Fibroblast of lung (primary cell): Measurements from ENCODE around the gene FAM117B. TPM values are rescaled to one million over a fixed set of nuclear protein-coding genes. Genes with fewer than 3 reads are reported as not detected.

Experiments
- DNase-seq, 2 donors: peaks; one replicate each; pipeline versions ENCODE4 v3.0.0 to v3.0.0-alpha.2; 2010; ENCODE audit warnings: low read depth in 2 of 2
- H2AFZ ChIP-seq: 2 replicates; pipeline ENCODE4 v1.5.1; 2012; ENCODE audit warnings: low read length, control low read depth, inconsistent platforms
- H3K27ac ChIP-seq: 2 replicates; pipeline ENCODE4 v1.5.1; 2011; ENCODE audit warnings: low read length, control low read depth; ENCODE audit not compliant: insufficient read depth
- H3K27me3 ChIP-seq: 2 replicates; pipeline ENCODE4 v1.5.1; 2011; ENCODE audit warnings: mild to moderate bottlenecking, low read length; ENCODE audit not compliant: control insufficient read depth, insufficient read depth
- H3K36me3 ChIP-seq: 2 replicates; pipeline ENCODE4 v1.5.1; 2011; ENCODE audit warnings: low read length; ENCODE audit not compliant: control insufficient read depth, insufficient read depth
- H3K4me1 ChIP-seq: 2 replicates; pipeline ENCODE4 v1.5.1; 2011; ENCODE audit warnings: low read length; ENCODE audit not compliant: control insufficient read depth, insufficient read depth; ENCODE audit errors: extremely low read depth
- H3K4me2 ChIP-seq: 2 replicates; pipeline ENCODE4 v1.5.1; 2011; ENCODE audit warnings: low read length, control low read depth; ENCODE audit not compliant: insufficient read depth; ENCODE audit errors: extremely low read depth
- H3K4me3 ChIP-seq, 4 experiments: fragments of 200-600 bp in 1 of 4; sonication (generic) in 1 of 4; replicated peaks in 1 of 4; 2 replicates each; pipeline ENCODE4 v1.5.1; 2011 to 2016; ENCODE audit warnings: low read length in 4 of 4, low read depth in 3 of 4, mild to moderate bottlenecking in 3 of 4, control low read depth in 2 of 4, inconsistent platforms in 1 of 4, mixed read lengths in 1 of 4; ENCODE audit not compliant: insufficient read depth in 1 of 4; ENCODE audit errors: control extremely low read depth in 1 of 4
- H3K79me2 ChIP-seq: 2 replicates; pipeline ENCODE4 v1.5.1; 2012; ENCODE audit warnings: mild to moderate bottlenecking, low read length, inconsistent platforms; ENCODE audit not compliant: control insufficient read depth, insufficient read depth
- H3K9ac ChIP-seq: 2 replicates; pipeline ENCODE4 v1.5.1; 2011; ENCODE audit warnings: mild to moderate bottlenecking, low read length, control low read depth; ENCODE audit not compliant: insufficient read depth
- H3K9me3 ChIP-seq: 2 replicates; pipeline ENCODE4 v1.5.1; 2012; ENCODE audit warnings: low read depth, low read length; ENCODE audit not compliant: control insufficient read depth, insufficient read depth
- H4K20me1 ChIP-seq: 2 replicates; pipeline ENCODE4 v1.5.1; 2011; ENCODE audit warnings: low read length; ENCODE audit not compliant: control insufficient read depth, insufficient read depth; ENCODE audit errors: extremely low read depth
- EZH2 ChIP-seq: IDR thresholded peaks from 2 replicates; pipeline ENCODE4 v1.5.1; 2012; ENCODE audit warnings: low read length, control low read depth, mild to moderate bottlenecking; ENCODE audit errors: missing control alignments
- polyA plus RNA-seq, 2 donors: library from polyadenylated mRNA; depleted of rRNA in 1 of 2; stranded (reverse) in 1 of 2; unstranded in 1 of 2; fragments of >200 nt; gene quantifications; 2 replicates each; pipeline ENCODE4 v1.2.1, GENCODE V29; 2011 to 2012; ENCODE audit warnings: missing spikeins in 1 of 2
- total RNA-seq: library from RNA; depleted of rRNA; stranded (reverse); fragments of >200 nt; gene quantifications from 2 replicates; pipeline ENCODE4 v1.2.1, GENCODE V29; 2014
- TF ChIP-seq, protein P1 (sequence below), 2 donors: IDR thresholded peaks in 1 of 2; conservative IDR thresholded peaks in 1 of 2; 1 replicate in 1 of 2; 2 replicates in 1 of 2; pipeline ENCODE4 v1.5.1; 2011 to 2012; ENCODE audit warnings: low read length in 2 of 2, control low read depth in 1 of 2, inconsistent platforms in 1 of 2, low read depth in 1 of 2, mild to moderate bottlenecking in 1 of 2

FAM117B gene
- total and polyA plus RNA-seq, 2 donors (not counting 1 experiment from before 2014, with no cell fraction given): 0.73 to 1.8 TPM

DNA sequence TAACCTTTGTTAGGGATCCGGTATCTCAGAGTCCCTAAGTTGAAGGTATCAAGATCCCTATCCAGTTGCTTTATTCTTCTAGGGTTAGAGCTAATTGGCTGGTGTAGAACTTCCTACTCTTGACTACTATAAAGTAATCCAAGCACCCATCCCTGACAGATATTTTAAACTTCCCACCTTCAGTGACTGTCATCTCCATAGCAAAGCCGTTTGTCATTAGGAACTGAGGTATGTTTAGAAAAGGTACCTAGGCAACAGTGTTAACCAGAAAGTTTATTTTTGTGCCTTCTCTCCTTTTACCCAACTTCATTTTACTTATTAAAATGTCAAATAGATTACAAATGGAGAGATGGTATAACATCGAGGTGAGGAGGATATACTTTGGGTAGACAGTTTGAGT lies 4.5 kb downstream of the FAM117B start:
- no peak for DNase-seq
- Histone ChIP-seq H3K4me2 (no peak overlapping the region), H3K27ac (no peak overlapping the region), H3K4me1 (no peaks in the 10 kb centered on the region), H3K27me3 (no peaks in the 10 kb centered on the region), H3K9me3 (no peaks in the 10 kb centered on the region), H2AFZ (no peak overlapping the region), H3K4me3 (no peak overlapping the region), H4K20me1 (no peaks in the 10 kb centered on the region), H3K36me3 (no peaks in the 10 kb centered on the region), H3K9ac (no peak overlapping the region), H3K79me2 (no peaks in the 10 kb centered on the region)
- TF ChIP-seq, protein P1, sequence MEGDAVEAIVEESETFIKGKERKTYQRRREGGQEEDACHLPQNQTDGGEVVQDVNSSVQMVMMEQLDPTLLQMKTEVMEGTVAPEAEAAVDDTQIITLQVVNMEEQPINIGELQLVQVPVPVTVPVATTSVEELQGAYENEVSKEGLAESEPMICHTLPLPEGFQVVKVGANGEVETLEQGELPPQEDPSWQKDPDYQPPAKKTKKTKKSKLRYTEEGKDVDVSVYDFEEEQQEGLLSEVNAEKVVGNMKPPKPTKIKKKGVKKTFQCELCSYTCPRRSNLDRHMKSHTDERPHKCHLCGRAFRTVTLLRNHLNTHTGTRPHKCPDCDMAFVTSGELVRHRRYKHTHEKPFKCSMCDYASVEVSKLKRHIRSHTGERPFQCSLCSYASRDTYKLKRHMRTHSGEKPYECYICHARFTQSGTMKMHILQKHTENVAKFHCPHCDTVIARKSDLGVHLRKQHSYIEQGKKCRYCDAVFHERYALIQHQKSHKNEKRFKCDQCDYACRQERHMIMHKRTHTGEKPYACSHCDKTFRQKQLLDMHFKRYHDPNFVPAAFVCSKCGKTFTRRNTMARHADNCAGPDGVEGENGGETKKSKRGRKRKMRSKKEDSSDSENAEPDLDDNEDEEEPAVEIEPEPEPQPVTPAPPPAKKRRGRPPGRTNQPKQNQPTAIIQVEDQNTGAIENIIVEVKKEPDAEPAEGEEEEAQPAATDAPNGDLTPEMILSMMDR (conservative IDR thresholded peaks at IDR 0.05 in 1 of 2, IDR thresholded peaks at IDR 0.05 in 1 of 2; ENCODE audit: low read depth in 1 of 2, low read length in 2 of 2): no peak
- TF ChIP-seq EZH2: no peak

DNA sequence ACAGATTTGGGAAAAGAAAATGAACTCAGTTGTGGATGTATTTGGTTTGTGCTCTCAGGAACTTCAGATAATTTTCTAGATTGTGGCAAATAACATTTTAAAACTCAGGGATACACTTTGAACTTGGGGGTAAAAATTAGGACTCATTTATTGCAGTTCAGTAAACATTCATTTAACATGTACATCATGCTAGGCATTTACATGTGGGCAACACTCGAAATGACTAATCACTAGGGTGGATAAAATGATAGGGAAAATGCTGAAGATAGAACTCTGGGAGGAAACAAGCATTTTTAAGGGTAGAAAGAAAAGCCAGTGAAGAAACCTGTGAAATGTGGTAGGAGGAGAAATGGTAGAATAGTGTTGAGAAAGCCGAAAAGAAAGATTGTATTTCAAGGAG lies 7.8 kb downstream of the FAM117B start:
- Histone ChIP-seq H3K4me3 (no peak overlapping the region), H3K9ac (no peak overlapping the region), H3K4me2 (no peak overlapping the region), H3K9me3 (no peaks in the 10 kb centered on the region), H3K79me2 (no peaks in the 10 kb centered on the region), H3K27me3 (no peaks in the 10 kb centered on the region), H3K27ac (no peak overlapping the region), H3K36me3 (no peaks in the 10 kb centered on the region), H3K4me1 (no peaks in the 10 kb centered on the region), H2AFZ (no peak overlapping the region), H4K20me1 (no peaks in the 10 kb centered on the region)
- no peak for DNase-seq
- no peak for TF ChIP-seq EZH2
- TF ChIP-seq, protein P1 (conservative IDR thresholded peaks at IDR 0.05 in 1 of 2, IDR thresholded peaks at IDR 0.05 in 1 of 2; ENCODE audit: low read depth in 1 of 2, low read length in 2 of 2): no peak

DNA sequence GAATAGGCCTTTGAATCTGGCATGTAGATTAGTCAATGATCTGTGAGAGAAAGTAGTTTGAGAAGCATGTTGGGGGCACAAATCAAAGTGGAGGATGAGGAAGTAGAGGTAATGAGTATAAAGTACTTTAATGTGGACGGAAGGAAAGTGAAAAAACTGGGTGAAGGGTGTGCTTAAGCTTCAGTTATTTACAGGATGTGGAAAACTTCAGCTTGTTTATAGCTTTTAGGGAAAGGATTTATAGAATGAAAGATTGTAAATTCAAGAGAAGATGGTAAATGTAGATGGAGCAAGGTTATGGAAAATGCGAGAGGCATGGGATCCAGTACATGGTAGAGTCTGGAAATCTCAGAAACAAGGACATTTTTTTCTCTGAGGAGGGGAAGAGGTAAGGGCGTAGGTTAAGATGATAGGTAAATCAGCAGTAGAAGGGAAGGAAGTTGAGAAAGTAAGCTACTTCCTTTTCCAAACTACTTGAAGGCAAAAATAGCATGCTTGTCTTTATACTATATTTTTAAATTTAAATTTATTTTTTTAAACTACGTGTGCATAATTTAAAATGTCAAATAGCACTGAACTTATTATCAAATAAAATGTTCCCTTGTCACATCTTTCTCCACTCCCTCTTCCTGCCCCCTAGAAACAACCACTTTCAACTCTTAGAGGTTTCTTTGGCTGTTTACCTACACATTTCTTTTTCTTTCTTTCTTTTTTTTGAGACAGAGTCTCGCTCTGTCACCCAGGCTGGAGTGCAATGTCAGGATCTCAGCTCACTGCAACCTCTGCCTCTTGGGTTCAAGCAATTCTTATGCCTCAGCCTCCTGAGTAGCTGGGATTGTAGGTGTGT lies 8.5 kb downstream of the FAM117B start:
- no peak for DNase-seq
- Histone ChIP-seq H3K36me3 (no peaks in the 10 kb centered on the region), H3K9me3 (no peaks in the 10 kb centered on the region), H3K27me3 (no peaks in the 10 kb centered on the region), H3K27ac (no peak overlapping the region), H3K4me3 (no peak overlapping the region), H4K20me1 (no peaks in the 10 kb centered on the region), H3K4me2 (no peak overlapping the region), H3K4me1 (no peaks in the 10 kb centered on the region), H3K79me2 (no peaks in the 10 kb centered on the region), H2AFZ (no peak overlapping the region), H3K9ac (no peak overlapping the region)
- TF ChIP-seq EZH2: no peak
- TF ChIP-seq, protein P1 (conservative IDR thresholded peaks at IDR 0.05 in 1 of 2, IDR thresholded peaks at IDR 0.05 in 1 of 2; ENCODE audit: low read depth in 1 of 2, low read length in 2 of 2): no peak
